GM18502 (cell line): ENCODE results near the gene SRRM4.

Experiments used
- ATAC-seq: cut with Tn5 transposase; IDR thresholded peaks from one replicate; pipeline ENCODE4 v1.9.1; 2021; ENCODE audit warnings: mild to moderate bottlenecking; ENCODE audit not compliant: unreplicated experiment, poor library complexity

Gene SRRM4

GRCh38 chr12:119060847-119061796, 79.8 kb downstream of the SRRM4 start:
- ATAC-seq = no peak

- ATAC-seq = no peak
These were observed 87.0 kb downstream of the SRRM4 start for GRCh38 chr12:119068129-119068856.

GRCh38 chr12:119069147-119069642, 87.9 kb downstream of the SRRM4 start:
- no peak for ATAC-seq

GRCh38 chr12:119071176-119071575, 89.8 kb downstream of the SRRM4 start:
- ATAC-seq = no peak

- no peak for ATAC-seq
These were observed 90.4 kb downstream of the SRRM4 start for GRCh38 chr12:119071638-119072231.

GRCh38 chr12:119072440-119072839, 91.1 kb downstream of the SRRM4 start:
- ATAC-seq = no peak

GRCh38 chr12:119075222-119075787, 94.0 kb downstream of the SRRM4 start:
- ATAC-seq = no peak

- no peak for ATAC-seq
These were observed 94.6 kb downstream of the SRRM4 start for GRCh38 chr12:119075918-119076317.

GRCh38 chr12:119079530-119079929, 98.2 kb downstream of the SRRM4 start:
- no peak for ATAC-seq

- ATAC-seq = no peak
These were observed 100.7 kb downstream of the SRRM4 start for GRCh38 chr12:119082016-119082415.

- ATAC-seq = no peak
These were observed 101.2 kb downstream of the SRRM4 start for GRCh38 chr12:119082496-119082895.

GRCh38 chr12:119088685-119089379, 107.5 kb downstream of the SRRM4 start:
- no peak for ATAC-seq

- ATAC-seq = no peak
These were observed 108.2 kb downstream of the SRRM4 start for GRCh38 chr12:119089380-119090013.

GRCh38 chr12:119090276-119090675, 108.9 kb downstream of the SRRM4 start:
- ATAC-seq = no peak

- ATAC-seq = no peak
These were observed 109.5 kb downstream of the SRRM4 start for GRCh38 chr12:119090865-119091264.

- ATAC-seq = no peak
These were observed 115.3 kb downstream of the SRRM4 start for GRCh38 chr12:119096429-119097202.

GRCh38 chr12:119100933-119101332, 119.6 kb downstream of the SRRM4 start:
- no peak for ATAC-seq

- no peak for ATAC-seq
These were observed 120.9 kb downstream of the SRRM4 start for GRCh38 chr12:119102274-119102673.

- no peak for ATAC-seq
These were observed 121.4 kb downstream of the SRRM4 start for GRCh38 chr12:119102714-119103113.
